GM19438 (cell line): Measurements from ENCODE around the gene EGLN1.

ENCODE experiments used
- ATAC-seq: cut with Tn5 transposase; IDR thresholded peaks from one replicate; pipeline ENCODE4 v1.9.1; 2021; ENCODE audit warnings: low read depth; ENCODE audit not compliant: unreplicated experiment

EGLN1 gene

DNA sequence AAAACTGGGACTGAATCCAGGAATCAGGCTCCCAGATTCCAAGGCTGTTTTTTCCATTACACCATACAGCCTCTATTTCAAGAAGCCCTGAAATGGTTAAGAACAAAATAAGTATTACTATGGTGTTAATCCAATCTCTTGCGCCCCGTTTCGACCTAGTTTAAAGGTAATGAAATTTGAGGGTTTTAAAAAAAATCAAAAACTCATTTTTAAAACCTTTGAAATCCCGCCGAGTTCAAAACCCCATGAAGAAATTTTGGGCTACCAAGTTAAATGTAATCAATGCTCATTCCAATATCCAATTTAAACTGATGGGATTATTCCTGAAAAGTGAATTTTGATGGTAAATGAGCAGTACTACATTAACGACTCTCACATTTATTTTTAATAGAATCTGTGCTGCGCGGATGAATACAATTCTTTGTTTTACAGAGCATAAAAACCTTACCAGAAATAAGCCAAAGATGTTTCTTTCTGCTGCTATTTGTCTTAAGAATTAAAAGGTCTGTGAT lies 767 bp upstream of the EGLN1 start:
- ATAC-seq: no peak

DNA sequence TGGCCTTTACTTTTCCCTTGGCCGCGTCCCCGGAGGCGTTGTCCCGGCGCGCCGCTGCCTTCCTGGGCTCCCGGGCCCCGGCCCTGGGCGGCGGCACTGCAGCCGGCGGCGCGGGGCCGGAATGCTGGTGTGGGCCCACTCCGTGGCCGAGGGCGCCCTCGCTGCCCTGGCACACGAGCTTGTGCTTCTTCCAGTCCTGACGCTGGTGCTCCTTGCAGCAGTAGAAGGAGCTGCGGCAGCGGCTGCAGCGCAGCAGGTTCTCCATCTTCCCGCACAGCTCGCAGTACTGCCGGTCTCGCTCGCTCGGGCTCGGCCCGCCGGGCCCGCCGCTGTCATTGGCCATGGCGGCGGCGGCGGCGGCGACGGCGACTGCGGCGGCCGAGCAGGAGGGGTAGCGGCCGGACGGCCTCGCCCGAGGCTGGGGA lies 529 bp downstream of the EGLN1 start:
- peak; percentile 31 for ATAC-seq

DNA sequence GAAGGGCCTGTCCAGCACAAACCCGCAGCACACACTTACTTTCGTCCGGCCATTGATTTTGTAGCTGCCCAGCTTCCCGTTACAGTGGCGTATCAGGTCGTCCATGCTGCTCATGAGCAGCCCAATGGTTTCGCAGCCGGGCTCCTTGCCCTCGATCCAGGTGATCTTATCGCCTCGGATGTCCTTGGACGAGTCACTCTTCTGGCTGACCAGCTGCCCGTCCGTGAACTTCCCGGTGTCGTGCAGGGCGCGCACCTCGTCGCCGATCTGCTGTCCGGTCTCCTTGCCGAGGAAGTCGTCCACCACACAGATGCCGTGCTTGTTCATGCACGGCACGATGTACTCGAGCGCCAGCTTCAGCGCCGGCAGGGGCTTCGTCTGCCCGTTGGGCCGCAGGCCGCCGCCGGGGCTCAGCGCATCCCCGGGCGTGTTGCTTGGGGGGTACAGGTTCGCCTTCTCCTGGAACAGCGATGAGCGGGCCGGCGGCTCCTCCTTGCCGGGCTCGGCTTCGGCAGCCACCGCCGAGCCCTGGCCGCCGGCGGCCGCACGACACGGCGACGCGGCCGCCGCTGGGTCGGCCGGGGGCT lies 1.0 kb downstream of the EGLN1 start:
- peak; percentile 16 for ATAC-seq

DNA sequence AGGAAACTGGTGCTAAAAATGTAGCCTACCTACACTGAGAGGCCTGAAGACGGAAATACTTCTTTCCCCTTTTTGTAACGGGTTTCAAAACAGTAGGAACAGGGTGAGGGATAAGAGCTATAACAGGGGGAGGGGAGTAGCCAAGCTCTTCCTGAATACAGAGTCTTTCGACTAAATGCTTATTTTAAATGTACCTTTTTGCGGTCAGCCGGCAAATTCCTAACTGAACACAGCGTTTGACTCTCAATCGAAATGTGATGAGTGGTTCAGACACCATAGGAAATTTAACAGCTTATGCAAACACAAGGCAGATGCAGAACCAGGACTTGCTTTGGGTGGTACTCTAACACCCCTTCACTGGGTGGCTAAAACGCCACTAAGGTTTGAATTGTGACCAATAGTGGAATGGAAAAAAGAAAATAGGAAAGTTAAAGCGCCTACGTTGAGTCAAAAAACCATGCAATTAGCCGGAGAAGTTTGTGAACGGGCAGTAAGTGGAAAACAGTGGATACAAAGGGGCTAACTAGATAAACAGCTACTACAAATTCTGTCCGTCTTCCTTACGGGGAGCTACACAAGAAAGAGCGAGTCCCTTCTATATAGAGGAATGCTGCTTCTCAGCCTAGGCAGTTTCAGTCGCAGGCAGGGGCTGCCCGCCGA lies 1.7 kb downstream of the EGLN1 start:
- no peak for ATAC-seq

DNA sequence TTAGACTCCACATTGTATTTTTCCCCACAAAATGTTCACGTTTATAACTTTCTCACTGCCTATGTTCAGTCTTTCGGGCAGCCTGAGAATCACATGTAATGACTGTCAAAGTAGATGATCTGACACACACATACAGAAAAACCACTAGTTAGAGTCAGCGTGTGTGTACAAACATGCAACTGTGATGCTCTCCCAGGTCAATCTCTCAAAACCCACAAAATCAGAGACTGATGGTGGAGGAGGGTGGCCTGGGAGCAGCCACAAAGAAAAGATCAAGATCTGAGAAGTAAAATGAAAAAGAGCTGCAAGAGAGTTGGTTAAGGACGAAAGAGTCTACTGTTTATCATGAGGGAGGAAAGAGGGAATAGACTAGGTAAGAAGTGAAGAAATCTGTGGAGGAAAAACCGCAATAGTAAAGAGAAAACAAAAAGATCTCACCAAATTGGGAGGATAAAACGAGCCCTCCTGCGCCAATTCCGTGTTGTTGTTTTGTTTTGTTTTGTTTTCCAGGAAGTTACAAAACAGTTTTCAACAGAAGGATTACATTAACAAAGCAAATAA lies 2.3 kb downstream of the EGLN1 start:
- no peak for ATAC-seq

DNA sequence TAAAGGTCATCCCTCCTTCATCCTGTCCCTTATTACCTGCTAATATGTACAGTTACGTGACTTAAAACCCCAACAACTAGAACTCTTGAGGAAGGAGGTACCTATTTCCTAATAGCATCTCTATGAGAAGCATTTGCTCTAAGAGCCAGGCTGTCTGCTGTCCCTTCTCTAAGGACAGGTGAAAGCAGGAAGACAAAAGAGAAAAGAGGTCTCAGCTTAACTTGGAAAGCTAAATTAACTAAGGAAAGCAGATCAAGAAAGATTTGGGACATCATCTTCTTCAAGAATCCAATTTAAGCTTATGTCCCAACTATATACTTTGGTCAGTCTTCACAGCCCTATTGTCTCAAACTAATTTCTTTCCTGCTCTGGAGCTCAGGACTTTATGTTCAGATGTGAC lies 2.9 kb downstream of the EGLN1 start:
- ATAC-seq: no peak

DNA sequence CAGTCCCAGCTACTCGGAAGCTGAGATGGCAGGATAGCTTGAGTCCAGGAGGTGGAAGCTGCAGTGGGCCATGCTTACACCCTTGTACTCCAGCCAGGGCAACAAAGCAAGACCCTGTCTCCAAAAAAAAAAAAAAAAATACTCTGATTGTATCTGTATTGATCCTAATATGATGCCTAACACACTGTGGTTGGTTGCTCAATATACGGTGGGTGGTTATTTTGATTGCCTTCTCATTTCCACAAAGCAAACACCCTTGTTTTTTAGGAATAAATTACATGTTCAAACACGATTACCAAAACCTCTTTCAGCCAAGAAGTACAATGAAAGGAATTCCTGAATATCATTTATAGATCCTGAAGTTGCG lies 3.4 kb downstream of the EGLN1 start:
- ATAC-seq: no peak

DNA sequence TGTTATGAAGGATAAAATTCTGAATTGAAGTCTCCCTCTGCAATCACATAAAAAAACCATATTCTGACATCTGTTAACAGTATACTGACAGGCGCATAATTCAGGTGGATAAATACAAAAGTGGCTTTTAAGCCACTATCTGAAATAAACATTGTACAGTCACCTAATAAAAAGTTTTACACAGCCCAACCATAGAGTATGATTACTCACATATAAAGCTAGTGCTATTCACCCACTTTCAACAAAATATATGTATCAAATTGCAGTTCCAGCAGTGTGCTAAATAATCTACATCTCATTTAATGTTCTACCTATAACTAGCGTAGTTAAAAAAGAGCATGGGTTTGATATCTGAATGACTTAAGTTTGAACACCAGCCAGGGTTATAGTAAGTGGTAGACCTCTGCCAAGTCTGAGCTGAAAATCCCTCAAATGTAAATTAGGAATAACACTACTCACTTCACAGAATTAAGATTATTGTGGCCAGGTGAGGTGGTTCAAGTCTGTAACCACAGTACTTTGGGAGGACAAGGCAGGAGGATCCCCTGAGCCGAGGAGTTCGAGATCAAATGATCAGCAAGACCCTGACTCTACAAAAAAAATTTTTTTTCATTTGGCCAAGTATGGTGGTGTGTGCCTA lies 3.9 kb downstream of the EGLN1 start:
- ATAC-seq: no peak

DNA sequence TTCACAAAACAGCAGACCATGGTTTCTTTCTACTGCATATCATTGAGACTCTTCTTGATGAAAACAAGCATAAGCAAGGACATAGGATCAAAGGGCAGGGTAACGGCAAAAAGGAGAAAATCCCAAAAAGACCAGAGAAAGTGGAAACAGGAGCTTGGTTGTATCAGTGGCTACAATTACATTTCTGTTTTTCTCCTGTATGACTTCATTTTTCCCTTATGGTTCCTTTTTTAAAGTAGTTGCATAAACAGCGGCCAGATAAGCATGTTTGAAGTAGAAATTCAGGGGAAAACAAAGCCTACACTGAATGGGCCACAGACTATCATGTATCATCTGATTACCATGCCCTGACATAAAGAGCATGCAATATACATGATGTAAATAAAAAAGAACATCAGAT lies 4.6 kb downstream of the EGLN1 start:
- no peak for ATAC-seq

DNA sequence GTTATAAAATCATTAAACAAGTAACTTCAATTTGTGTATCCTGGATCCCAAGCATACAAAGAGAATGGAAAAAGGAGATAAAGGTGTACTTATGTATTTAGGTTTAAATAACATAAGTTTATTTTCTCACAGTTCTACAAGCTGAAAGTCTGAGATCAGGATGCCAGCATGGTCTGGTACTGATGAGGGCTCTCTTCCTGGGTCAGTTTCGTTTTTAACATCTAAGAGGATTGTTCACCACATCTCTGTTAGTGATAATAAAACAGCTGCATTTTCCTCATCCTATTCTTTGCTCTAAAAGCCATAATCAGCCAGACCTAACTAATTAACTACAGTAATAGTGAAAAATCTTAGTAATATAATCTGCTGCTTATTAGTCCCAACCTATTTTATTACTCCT lies 5.2 kb downstream of the EGLN1 start:
- ATAC-seq: no peak

DNA sequence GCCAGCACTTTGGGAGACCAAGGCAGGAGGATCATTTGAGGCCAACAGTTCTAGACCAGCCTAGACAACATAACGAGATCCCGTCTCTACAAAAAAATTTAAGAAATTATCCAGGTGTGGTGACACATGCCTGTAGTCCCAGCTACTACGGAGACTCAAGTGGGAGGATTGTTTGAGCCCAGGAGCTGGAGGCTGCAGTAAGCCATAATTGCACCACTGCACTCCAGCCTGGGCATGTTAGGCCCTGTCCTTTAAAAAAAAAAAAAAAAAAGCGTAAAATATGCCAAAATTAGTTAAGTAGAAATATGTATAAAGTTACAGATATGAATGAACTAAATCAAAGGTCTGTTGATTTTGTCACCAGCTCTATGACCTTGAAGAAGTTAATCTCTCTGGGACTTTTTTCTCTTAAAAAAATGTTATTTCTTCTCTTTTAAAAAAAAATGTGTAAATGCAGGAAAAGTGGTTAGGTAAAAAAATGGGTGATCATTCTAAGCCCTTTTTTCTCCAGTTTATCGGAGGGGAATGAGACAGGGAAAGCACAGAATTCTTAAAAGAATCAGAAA lies 7.0 kb downstream of the EGLN1 start:
- ATAC-seq: no peak

DNA sequence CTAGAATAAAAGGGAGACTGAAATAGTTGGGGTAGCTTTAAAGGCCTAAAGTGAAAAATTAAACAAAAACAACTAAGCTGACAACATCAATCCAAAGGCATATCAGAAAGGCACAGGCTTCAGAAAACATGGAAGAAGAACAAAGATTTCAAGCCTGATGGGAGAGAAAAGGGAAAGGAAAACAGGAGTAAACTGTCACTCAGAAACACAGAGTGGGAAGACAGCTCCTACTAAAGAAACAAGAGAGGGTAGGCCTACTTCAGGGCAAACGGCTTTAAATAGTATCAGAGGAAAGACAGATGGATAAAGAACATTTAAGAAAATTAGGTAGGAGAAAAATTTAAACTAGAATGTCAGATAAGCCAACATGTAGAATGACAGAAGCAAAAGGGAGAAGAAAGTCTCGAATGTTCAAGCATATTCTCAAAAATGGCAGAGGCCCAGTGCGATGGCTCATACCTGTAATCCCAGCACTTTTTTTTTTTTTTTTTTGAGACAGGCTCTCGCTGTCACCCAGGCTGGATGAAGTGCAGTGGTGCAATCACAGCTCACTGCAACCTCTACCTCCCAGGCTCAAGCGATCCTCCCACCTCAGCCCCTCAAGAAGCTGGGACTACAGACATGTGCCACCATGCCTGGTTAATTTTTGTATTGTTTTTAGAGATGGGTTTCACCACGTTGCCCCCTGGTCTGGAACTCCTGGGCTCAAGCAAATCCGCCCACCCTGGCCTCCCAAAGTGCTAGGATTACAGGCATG lies 7.6 kb downstream of the EGLN1 start:
- no peak for ATAC-seq

DNA sequence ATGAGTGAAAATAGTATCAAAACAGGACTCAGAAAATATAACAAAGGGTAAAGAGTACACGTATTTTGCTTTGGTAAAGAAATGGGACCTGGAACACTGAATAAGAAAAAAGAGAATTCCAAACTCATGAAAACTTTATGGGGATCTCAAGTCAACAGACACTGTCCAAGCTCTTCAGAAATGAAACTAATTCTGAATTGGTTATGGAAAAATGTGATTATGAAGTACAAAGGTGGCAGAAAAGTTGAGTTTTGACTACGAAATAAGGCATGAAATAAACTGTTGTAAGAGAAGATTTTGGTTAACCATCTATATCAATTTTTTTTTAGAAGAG lies 8.4 kb downstream of the EGLN1 start:
- no peak for ATAC-seq

DNA sequence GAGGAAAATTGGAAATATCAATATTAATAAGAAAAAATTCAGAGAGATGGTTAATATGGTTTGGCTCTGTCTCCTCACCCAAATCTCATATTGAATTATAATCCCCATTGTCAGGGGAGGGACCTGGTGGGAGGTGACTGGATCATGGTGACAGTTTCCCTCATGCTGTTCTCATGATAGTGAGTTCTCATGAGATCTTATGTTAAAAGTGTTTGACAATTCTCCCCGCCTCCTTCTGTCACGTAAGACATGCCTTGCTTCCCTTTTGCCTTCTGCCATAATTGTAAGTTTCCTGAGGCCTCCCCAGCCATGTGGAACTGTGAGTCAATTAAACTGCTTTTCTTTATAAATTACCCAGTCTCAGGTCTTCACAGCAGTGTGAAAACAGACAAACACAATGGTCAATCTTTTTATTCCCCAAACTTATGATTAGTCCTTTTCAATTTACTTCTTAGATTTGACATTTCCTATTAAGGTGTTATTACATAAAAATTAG lies 11.0 kb downstream of the EGLN1 start:
- no peak for ATAC-seq

DNA sequence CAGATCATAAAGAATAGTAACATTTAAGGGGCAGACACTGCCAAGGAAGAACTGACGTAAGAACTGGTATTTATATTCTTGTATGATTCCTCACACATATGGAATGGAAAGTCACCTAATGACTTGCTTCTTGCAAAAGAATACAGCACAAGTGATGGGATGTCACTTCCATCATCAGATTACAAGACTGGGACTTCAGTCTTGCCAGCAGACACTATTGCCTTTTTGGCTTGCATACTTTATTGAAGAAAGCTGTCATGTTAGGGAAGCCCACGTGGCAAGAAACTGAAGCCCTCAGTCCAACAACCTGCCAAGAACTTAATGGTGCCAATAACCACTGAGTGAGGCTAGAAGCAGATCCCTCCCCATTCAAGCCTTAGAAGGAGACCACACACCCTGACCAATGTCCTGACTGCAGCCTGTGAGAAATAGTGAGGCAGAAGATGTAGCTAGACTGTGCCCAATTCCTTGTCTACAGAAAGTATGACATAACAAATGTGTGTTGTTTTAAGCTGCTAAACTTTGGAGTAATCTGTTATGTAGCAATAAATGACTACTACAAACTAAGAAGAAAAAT lies 12.0 kb downstream of the EGLN1 start:
- no peak for ATAC-seq

DNA sequence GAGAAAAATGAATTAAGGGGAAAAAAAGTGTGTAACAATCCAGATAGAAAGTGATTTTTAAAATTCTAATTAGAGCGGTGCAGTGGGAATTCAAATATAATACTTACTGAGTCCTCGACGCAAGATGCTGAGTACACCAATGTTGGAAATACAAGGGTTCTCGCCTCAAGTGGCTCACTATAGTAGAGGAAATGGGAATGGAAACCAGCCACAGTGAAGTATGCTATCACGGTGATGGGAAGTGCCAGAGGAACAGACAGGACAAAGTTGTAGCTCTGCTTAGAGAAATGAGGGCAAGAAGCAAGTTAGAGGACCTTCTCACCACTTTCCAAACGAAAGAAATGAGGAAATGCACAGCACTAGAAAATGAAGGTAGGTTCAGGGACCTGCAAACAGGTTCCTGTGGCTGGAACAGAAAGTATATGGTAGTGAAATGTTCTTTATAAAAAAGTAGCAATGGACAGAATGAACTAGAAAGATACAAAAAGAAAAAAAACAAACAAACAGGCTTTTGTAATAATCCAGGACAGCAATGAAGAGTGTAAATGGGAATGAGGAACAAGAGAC lies 13.5 kb downstream of the EGLN1 start:
- ATAC-seq: no peak

DNA sequence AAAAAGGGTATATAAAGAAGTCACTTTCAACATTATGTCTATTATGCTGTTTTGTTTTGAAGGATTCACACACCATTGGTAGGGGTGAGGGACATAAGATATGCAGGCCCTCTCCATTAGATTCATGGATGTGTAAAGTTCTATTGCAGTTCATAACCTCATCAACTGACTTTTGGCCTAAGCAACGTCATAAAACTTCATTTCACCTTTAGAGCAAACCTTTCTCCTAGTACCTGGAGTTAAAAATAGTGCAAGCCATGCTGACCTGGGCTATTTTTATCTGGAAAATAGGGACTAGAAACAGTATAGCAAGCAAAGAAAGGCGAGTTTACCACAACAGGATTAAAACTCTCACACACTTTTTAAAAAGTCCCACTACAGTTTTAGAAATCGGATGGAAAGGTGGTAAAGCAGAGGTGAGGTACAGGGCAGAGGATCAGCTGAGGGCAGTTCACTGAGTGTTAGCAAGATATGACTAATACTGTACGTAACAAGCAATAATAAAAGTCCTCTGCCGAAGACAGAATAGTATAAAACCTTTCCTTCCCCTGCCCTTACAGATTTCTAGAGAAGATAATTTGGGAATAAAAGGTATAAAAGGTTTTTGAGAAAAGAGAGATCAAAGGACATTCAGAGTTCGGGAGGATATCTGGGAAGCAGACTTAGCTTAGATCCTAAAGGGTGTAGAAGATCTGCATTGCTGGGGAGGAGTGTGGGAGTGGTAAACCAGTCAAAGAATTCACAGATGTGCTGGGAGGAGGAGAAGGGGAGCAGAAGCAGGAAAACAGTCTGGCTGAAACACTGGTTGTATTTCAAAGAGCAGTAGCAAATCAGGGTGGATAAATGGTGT lies 14.3 kb downstream of the EGLN1 start:
- no peak for ATAC-seq

DNA sequence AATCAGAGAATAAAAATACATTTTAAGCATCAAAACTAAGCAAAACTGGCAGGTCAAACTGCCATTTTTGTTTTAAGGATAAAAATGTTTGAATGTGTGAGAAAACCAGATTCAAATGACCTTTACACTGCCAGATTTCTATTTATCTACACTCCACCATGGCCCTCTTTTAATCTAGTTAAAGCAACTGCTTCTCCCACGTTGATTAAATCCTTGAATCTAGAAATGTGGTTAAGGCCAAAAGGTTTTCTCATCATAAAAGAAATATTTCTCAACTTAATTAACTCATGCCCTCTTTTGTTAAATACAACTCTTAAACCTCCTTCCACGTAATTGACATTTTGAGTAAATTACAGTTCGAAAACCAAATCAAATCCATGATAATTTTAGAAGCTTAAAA lies 15.0 kb downstream of the EGLN1 start:
- ATAC-seq: no peak

DNA sequence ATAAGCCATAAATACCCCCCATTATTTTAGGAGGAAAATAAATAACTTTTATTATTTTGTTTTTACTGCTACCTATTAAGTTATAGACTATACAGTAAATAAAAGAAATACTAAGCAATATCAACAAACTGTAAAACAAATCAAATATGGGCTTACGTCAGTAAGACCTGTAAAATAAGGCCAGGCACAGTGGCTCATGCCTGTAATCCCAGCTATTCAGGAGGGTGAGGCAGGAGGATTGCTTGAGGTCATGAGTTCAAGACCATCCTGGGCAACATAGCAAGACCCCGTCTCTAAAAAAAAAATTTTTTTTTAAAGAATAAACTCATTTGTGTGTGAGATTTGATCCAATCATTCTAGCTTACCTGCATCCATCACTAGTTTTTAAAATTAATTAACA lies 17.8 kb downstream of the EGLN1 start:
- ATAC-seq: no peak
